Esophagus squamous epithelium (tissue), 4 donors: Measurements from ENCODE around the gene PLGRKT.

Experiments used
- POLR2A ChIP-seq, 4 donors: fragments of 450-650 bp; IDR thresholded peaks; one replicate each; pipeline ENCODE4 v1.6.1; 2017; ENCODE audit warnings: antibody characterized with exemption in 4 of 4, mild to moderate bottlenecking in 4 of 4, moderate library complexity in 3 of 4
- TF ChIP-seq, protein P1 (sequence below), 6 experiments: fragments of 450-650 bp in 4 of 6; fragments of 200-600 bp in 2 of 6; sonication (generic) in 2 of 6; IDR thresholded peaks; one replicate each; pipeline ENCODE4 v1.5.1; 2016 to 2019; ENCODE audit warnings: antibody characterized with exemption in 6 of 6, mild to moderate bottlenecking in 4 of 6, moderate library complexity in 4 of 6

DNA sequence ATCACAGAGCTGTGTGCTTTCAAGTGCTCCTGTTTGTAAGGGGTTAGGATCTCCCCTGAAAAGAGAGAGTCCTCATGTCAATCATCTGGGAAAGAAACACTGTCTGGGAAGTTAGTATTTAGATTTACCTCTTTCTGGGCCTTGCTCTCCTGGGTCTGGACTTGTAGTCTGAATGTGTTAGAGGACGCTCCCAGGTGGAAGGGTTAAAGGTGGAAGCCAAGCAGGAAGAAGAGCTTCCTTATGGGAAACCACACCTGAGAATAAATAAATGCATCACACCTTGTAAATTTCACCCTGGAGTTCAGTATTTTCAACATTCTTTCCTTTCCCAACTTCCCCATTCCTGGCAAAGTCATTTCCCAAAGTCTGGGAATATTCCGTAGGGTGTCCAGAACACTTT lies 1.3 kb downstream of the PLGRKT start:
- TF ChIP-seq, protein P1, sequence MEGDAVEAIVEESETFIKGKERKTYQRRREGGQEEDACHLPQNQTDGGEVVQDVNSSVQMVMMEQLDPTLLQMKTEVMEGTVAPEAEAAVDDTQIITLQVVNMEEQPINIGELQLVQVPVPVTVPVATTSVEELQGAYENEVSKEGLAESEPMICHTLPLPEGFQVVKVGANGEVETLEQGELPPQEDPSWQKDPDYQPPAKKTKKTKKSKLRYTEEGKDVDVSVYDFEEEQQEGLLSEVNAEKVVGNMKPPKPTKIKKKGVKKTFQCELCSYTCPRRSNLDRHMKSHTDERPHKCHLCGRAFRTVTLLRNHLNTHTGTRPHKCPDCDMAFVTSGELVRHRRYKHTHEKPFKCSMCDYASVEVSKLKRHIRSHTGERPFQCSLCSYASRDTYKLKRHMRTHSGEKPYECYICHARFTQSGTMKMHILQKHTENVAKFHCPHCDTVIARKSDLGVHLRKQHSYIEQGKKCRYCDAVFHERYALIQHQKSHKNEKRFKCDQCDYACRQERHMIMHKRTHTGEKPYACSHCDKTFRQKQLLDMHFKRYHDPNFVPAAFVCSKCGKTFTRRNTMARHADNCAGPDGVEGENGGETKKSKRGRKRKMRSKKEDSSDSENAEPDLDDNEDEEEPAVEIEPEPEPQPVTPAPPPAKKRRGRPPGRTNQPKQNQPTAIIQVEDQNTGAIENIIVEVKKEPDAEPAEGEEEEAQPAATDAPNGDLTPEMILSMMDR (IDR thresholded peaks at IDR 0.05), result no peak
- TF ChIP-seq POLR2A (IDR thresholded peaks at IDR 0.05), result no peak
